B cell (primary cell): ENCODE data around the gene GRK3. TPM values are rescaled to one million over a fixed set of nuclear protein-coding genes. Genes with fewer than 3 reads are reported as not detected.

ENCODE experiments used
- ATAC-seq: fragments of 200-7000 bp; cut with Tn5 transposase; one replicate; pipeline ENCODE4 v1.10.0; 2021; ENCODE audit warnings: low read depth, mild to moderate bottlenecking, moderate number of reproducible peaks, moderate library complexity
- CTCF ChIA-PET: fragments of 350-600 bp; sonication (Branson Sonifier 250); formaldehyde crosslinking; loops from one replicate; lab custom pipeline; 2021; ENCODE audit warnings: antibody characterized with exemption, inconsistent platforms; lab: Charles Lee
- POLR2A ChIA-PET: fragments of 350-600 bp; sonication (Branson Sonifier 250); formaldehyde crosslinking; loops from one replicate; lab custom pipeline; 2021; ENCODE audit warnings: antibody characterized with exemption; lab: Charles Lee
- DNase-seq: peaks from one replicate; pipeline ENCODE4 v3.0.0; 2013
- H2AFZ ChIP-seq: 2 replicates; pipeline ENCODE4 v1.6.1; 2012; ENCODE audit warnings: mild to moderate bottlenecking, low read depth, low read length; ENCODE audit not compliant: insufficient read depth, poor library complexity, severe bottlenecking
- H3K27ac ChIP-seq, 2 donors: 1 replicate in 1 of 2; 2 replicates in 1 of 2; pipeline ENCODE4 v1.5.1; 2012 to 2013; ENCODE audit warnings: low read length in 2 of 2, mild to moderate bottlenecking in 2 of 2, moderate library complexity in 1 of 2
- H3K27me3 ChIP-seq, 4 experiments: fragments of 200-600 bp in 1 of 4; sonication (generic) in 1 of 4; replicated peaks in 1 of 4; 1 replicate in 2 of 4; 2 replicates in 2 of 4; pipeline versions ENCODE4 v1.6.1 to v1.7.0; 2013 to 2016; ENCODE audit warnings: low read length in 3 of 4, mild to moderate bottlenecking in 2 of 4, mixed read lengths in 1 of 4, moderate library complexity in 1 of 4; ENCODE audit not compliant: insufficient read depth in 4 of 4, control insufficient read depth in 3 of 4; ENCODE audit errors: control extremely low read depth in 1 of 4
- H3K36me3 ChIP-seq, 2 experiments: replicated peaks in 1 of 2; 1 replicate in 1 of 2; 2 replicates in 1 of 2; pipeline versions ENCODE4 v1.6.1 to v1.7.1; 2013; ENCODE audit warnings: low read length in 1 of 2; ENCODE audit not compliant: insufficient read depth in 2 of 2, control insufficient read depth in 1 of 2; ENCODE audit errors: control extremely low read depth in 1 of 2, extremely low read depth in 1 of 2
- H3K4me1 ChIP-seq, 2 donors: fragments of 200-600 bp in 1 of 2; sonication (generic) in 1 of 2; 1 replicate in 1 of 2; 2 replicates in 1 of 2; pipeline versions ENCODE4 v1.5.1 to v1.6.1; 2013 to 2017; ENCODE audit warnings: low read length in 2 of 2; ENCODE audit not compliant: control insufficient read depth in 2 of 2, insufficient read depth in 2 of 2
- H3K4me2 ChIP-seq: replicated peaks from 2 replicates; pipeline ENCODE3; 2012; ENCODE audit warnings: mild to moderate bottlenecking, low read depth, low read length; ENCODE audit not compliant: poor library complexity, severe bottlenecking
- H3K4me3 ChIP-seq, 5 experiments: fragments of 200-600 bp in 1 of 5; sonication (generic) in 1 of 5; 1 replicate in 3 of 5; 2 replicates in 2 of 5; pipeline versions ENCODE4 v1.5.1 to v1.7.0; 2011 to 2016; ENCODE audit warnings: low read length in 4 of 5, mild to moderate bottlenecking in 4 of 5, low read depth in 2 of 5, control low read depth in 1 of 5, moderate library complexity in 1 of 5; ENCODE audit not compliant: insufficient read depth in 1 of 5; ENCODE audit errors: control extremely low read depth in 1 of 5, extremely low read depth in 1 of 5
- H3K79me2 ChIP-seq: fragments of 200-600 bp; sonication (generic); one replicate; pipeline ENCODE4 v1.6.0; 2016; ENCODE audit warnings: low read length; ENCODE audit not compliant: control insufficient read depth, insufficient read depth
- H3K9ac ChIP-seq: fragments of 200-600 bp; sonication (generic); 2 replicates; pipeline ENCODE4 v1.6.1; 2017; ENCODE audit warnings: mild to moderate bottlenecking, low read length, moderate library complexity
- H3K9me3 ChIP-seq, 3 donors: one replicate each; pipeline versions ENCODE4 v1.6.1 to v1.7.1; 2013; ENCODE audit warnings: low read length in 2 of 3; ENCODE audit not compliant: control insufficient read depth in 2 of 3, insufficient read depth in 1 of 3; ENCODE audit errors: control extremely low read depth in 1 of 3
- H4K20me1 ChIP-seq: 2 replicates; pipeline ENCODE4 v1.6.0; 2012; ENCODE audit warnings: mild to moderate bottlenecking, low read length; ENCODE audit not compliant: insufficient read depth, control insufficient read depth, poor library complexity, severe bottlenecking
- H3K27ac Mint-ChIP-seq: one replicate; pipeline ENCODE4 v1.8.0; 2021; ENCODE audit warnings: mixed read lengths
- H3K27me3 Mint-ChIP-seq: one replicate; pipeline ENCODE4 v1.8.0; 2021; ENCODE audit warnings: mixed read lengths
- H3K4me1 Mint-ChIP-seq: one replicate; pipeline ENCODE4 v1.8.0; 2021; ENCODE audit warnings: mixed read lengths
- H3K4me3 Mint-ChIP-seq: one replicate; pipeline ENCODE4 v1.8.0; 2021; ENCODE audit warnings: mixed read lengths
- H3K9me3 Mint-ChIP-seq: one replicate; pipeline ENCODE4 v1.8.0; 2022; ENCODE audit warnings: mixed read lengths; ENCODE audit not compliant: insufficient read depth
- EZH2 ChIP-seq: IDR thresholded peaks from 2 replicates; pipeline ENCODE4 v1.6.1; 2012; ENCODE audit warnings: borderline replicate concordance, low read depth, mild to moderate bottlenecking, moderate library complexity, low read length; ENCODE audit not compliant: insufficient read depth, poor library complexity, severe bottlenecking
- WGBS: methylation state at CpG from one replicate; pipeline ENCODE4 v1.1.5; 2013; ENCODE audit warnings: missing lambda C conversion rate; ENCODE audit not compliant: insufficient coverage; 5-methylcytosine and 5-hydroxymethylcytosine counted together
- intact Hi-C: fragments of 100-400 bp; cut with micrococcal nuclease; formaldehyde crosslinking; loops from one replicate; pipeline ENCODE4 v1.10.0; 2022
- polyA plus RNA-seq: library from polyadenylated mRNA; depleted of rRNA; stranded (reverse); fragments of >200 nt; gene quantifications from 2 replicates; pipeline ENCODE4 v1.2.3, GENCODE V29; 2012
- total RNA-seq, 2 donors: library from RNA; stranded (reverse); fragments of 120-200 nt in 1 of 2; gene quantifications; 1 replicate in 1 of 2; 2 replicates in 1 of 2; pipeline versions ENCODE4 v1.2.3 to v1.2.4, GENCODE V29; 2013 to 2022
- TF ChIP-seq, protein P1 (sequence below): fragments of 200-600 bp; IDR thresholded peaks from one replicate; pipeline ENCODE4 v1.8.0; 2022; ENCODE audit warnings: antibody characterized with exemption, mild to moderate bottlenecking

GRK3 gene
- total and polyA plus RNA-seq, 2 donors (not counting 1 experiment from before 2014, with no cell fraction given) = 17.6 to 61.0 TPM

DNA sequence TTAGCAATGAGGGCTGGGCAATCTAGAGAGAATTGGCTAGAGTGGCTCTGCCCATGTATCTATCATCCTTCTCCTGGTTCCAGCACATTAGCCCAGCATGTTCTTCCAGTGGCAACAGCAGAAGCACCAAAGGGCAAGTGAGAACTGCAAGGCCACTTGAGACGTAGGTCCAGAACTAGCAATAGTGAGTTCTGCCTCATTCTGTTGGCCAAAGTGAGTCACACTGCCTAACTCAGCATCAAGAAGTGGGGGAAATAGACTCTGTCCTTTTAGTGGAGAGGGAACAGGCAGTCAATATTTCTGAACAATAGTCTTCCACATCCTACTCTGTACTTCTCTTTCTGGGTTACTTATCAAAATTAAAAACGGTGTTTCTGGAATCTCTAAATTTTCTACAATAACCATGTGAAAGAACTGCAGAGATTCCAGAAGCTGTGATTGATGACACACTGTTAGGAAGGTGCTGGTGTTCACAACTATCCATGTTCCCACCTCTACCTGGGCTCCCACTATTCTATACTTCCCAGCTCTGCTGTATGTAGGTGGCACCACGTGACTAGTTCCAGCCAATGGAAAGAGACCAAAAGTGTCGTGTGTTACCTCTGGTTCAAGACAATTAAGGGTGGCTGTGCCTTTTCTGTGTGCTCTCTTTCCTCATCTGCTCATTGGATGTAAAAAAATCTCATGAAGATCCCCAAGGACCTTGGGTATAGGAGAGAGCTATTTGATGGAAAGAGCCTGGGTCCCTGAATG is 23.4 kb upstream of the GRK3 start:
- ChIA-PET CTCF (interaction anchor here (1.0 to 5.7 kb wide), 7 partner anchors 22 to 789 kb away, joined by 4 to 79 read pairs (median 6); partner anchors contain the start of gene GRK3), POLR2A (no interaction called here)
- no peak for DNase-seq
- no peak overlapping the region for H3K9ac ChIP-seq
- Mint-ChIP-seq H3K4me3 (no peak overlapping the region), H3K27me3 (no peaks in the 10 kb centered on the region), H3K27ac (no peak overlapping the region), H3K9me3 (no peaks in the 10 kb centered on the region), H3K4me1 (peaks cover 21% of the 10 kb centered on the region)
- no peak for TF ChIP-seq EZH2
- TF ChIP-seq, protein P1, sequence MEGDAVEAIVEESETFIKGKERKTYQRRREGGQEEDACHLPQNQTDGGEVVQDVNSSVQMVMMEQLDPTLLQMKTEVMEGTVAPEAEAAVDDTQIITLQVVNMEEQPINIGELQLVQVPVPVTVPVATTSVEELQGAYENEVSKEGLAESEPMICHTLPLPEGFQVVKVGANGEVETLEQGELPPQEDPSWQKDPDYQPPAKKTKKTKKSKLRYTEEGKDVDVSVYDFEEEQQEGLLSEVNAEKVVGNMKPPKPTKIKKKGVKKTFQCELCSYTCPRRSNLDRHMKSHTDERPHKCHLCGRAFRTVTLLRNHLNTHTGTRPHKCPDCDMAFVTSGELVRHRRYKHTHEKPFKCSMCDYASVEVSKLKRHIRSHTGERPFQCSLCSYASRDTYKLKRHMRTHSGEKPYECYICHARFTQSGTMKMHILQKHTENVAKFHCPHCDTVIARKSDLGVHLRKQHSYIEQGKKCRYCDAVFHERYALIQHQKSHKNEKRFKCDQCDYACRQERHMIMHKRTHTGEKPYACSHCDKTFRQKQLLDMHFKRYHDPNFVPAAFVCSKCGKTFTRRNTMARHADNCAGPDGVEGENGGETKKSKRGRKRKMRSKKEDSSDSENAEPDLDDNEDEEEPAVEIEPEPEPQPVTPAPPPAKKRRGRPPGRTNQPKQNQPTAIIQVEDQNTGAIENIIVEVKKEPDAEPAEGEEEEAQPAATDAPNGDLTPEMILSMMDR = no peak
- ATAC-seq = no peak
- no peaks in the 10 kb centered on the region for H3K9me3 ChIP-seq
- H3K4me2 ChIP-seq = no peak overlapping the region
- no peaks in the 10 kb centered on the region for H4K20me1 ChIP-seq
- peaks cover 8 to 10% of the 10 kb centered on the region in 2 donors for H3K4me1 ChIP-seq
- peaks cover 11% of the 10 kb centered on the region for H3K79me2 ChIP-seq
- H3K27ac ChIP-seq = no peak overlapping the region
- no peaks in the 10 kb centered on the region for H3K27me3 ChIP-seq
- H3K4me3 ChIP-seq = no peak overlapping the region
- H3K36me3 ChIP-seq = no peaks in the 10 kb centered on the region
- 100% methylated on average over 3 of the region's 4 CpGs for WGBS
- intact Hi-C loops = no loop called here
- no peak overlapping the region for H2AFZ ChIP-seq

DNA sequence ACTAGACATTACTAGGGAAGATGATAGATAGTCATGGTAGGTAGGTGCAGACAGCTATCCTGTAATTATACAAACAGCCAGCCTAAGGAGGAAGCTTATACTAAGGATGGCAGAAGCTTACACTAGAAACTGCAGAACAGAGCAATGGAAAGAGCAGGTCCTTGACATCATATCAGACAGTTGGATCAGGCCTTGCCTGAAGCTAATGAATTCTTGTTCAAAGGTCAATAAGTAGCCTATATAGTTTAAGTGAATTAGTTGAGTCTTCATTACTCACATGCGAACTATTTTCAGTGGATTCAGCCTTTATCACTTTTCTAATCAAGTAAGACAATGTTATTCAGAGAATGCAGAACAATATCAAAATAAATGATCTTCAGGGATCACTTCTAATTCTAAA is 22.3 kb upstream of the GRK3 start:
- H3K4me2 ChIP-seq = no peak overlapping the region
- DNase-seq (no peak), ATAC-seq (no peak)
- no peak overlapping the region for H2AFZ ChIP-seq
- WGBS = no CpG with 5 or more reads among the region's 1 CpG
- peaks cover 15% of the 10 kb centered on the region for H3K79me2 ChIP-seq
- no peaks in the 10 kb centered on the region for H3K9me3 Mint-ChIP-seq
- H3K27ac ChIP-seq = no peak overlapping the region
- H3K27me3 ChIP-seq = no peaks in the 10 kb centered on the region
- intact Hi-C loops = no loop called here
- H3K9ac ChIP-seq = no peak overlapping the region
- no peak overlapping the region for H3K27ac Mint-ChIP-seq
- peaks cover 8 to 10% of the 10 kb centered on the region in 2 donors for H3K4me1 ChIP-seq
- H3K4me1 Mint-ChIP-seq = peaks cover 25% of the 10 kb centered on the region
- no peak overlapping the region for H3K4me3 Mint-ChIP-seq
- H3K4me3 ChIP-seq = no peak overlapping the region
- CTCF ChIA-PET = interaction anchor here (0.6 to 5.7 kb wide), 10 partner anchors 21 to 788 kb away, joined by 3 to 79 read pairs (median 4); partner anchors contain the start of gene GRK3
- H3K9me3 ChIP-seq = peaks cover 0 to 3% (median 0%) of the 10 kb centered on the region in 3 donors
- no peaks in the 10 kb centered on the region for H4K20me1 ChIP-seq
- H3K27me3 Mint-ChIP-seq = no peaks in the 10 kb centered on the region
- H3K36me3 ChIP-seq = no peaks in the 10 kb centered on the region
- TF ChIP-seq, protein P1 = no peak
- TF ChIP-seq EZH2 = no peak
- POLR2A ChIA-PET = no interaction called here
